Mammary epithelial cell (primary cell): Measurements from ENCODE around the gene EVC.

Source experiments
- EZH2 ChIP-seq: IDR thresholded peaks from 2 replicates; pipeline ENCODE4 v1.6.1; 2012; ENCODE audit warnings: low read length, inconsistent platforms, borderline replicate concordance
- TF ChIP-seq, protein P1 (sequence below), 2 donors: IDR thresholded peaks in 1 of 2; conservative IDR thresholded peaks in 1 of 2; 2 replicates each; pipeline ENCODE4 v1.5.1; 2011 to 2012; ENCODE audit warnings: inconsistent platforms in 2 of 2, low read length in 2 of 2, mild to moderate bottlenecking in 2 of 2, control low read depth in 1 of 2, low read depth in 1 of 2; ENCODE audit not compliant: insufficient read depth in 1 of 2; ENCODE audit errors: extremely low read depth in 1 of 2

DNA sequence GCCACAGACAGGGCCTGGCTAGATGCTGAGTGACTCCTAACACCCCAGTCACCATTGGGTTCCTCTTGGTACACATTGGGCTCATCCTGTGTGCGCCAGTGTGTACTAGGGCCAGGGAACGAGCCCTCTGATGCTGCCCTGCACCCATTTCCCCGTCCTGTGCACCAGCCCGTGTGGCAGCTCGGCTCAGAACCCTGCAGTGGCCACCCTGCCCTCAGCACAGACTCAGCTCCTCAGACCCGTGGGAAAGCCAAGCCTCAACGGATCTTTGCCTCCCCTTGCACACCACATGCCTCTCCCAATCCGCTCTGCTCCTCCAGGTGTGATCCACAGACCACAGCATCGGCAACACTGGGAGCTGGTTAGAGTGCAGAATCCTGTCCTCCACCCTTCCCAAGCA is 38.6 kb downstream of the EVC start:
- TF ChIP-seq, protein P1, sequence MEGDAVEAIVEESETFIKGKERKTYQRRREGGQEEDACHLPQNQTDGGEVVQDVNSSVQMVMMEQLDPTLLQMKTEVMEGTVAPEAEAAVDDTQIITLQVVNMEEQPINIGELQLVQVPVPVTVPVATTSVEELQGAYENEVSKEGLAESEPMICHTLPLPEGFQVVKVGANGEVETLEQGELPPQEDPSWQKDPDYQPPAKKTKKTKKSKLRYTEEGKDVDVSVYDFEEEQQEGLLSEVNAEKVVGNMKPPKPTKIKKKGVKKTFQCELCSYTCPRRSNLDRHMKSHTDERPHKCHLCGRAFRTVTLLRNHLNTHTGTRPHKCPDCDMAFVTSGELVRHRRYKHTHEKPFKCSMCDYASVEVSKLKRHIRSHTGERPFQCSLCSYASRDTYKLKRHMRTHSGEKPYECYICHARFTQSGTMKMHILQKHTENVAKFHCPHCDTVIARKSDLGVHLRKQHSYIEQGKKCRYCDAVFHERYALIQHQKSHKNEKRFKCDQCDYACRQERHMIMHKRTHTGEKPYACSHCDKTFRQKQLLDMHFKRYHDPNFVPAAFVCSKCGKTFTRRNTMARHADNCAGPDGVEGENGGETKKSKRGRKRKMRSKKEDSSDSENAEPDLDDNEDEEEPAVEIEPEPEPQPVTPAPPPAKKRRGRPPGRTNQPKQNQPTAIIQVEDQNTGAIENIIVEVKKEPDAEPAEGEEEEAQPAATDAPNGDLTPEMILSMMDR (conservative IDR thresholded peaks at IDR 0.05 in 1 of 2, IDR thresholded peaks at IDR 0.05 in 1 of 2; ENCODE audit: extremely low read depth in 1 of 2, insufficient read depth in 1 of 2, low read depth in 1 of 2, low read length in 2 of 2) = no peak
- TF ChIP-seq EZH2 = no peak
